Mucosa of rectum (tissue), 2 donors: ENCODE results near the gene SRGN.
"Not testable (repeated sequence)": the region's sequence is repeated elsewhere in the genome, so short reads cannot be mapped to it uniquely, and the experiment has no call there.

ENCODE experiments used
- H3K27ac ChIP-seq, 2 donors: one replicate each; pipeline ENCODE4 v1.7.0; 2013; ENCODE audit warnings: inconsistent platforms in 2 of 2, low read depth in 2 of 2, low read length in 2 of 2
- H3K27me3 ChIP-seq, 2 donors: one replicate each; pipeline ENCODE4 v1.7.0; 2013; ENCODE audit warnings: low read length in 2 of 2; ENCODE audit not compliant: control insufficient read depth in 2 of 2, insufficient read depth in 2 of 2
- H3K36me3 ChIP-seq, 2 donors: one replicate each; pipeline ENCODE4 v1.7.0; 2013; ENCODE audit warnings: low read length in 2 of 2; ENCODE audit not compliant: control insufficient read depth in 2 of 2, insufficient read depth in 2 of 2
- H3K4me1 ChIP-seq, 2 donors: one replicate each; pipeline ENCODE4 v1.7.0; 2013; ENCODE audit warnings: low read length in 2 of 2, mild to moderate bottlenecking in 1 of 2; ENCODE audit not compliant: control insufficient read depth in 2 of 2, insufficient read depth in 2 of 2
- H3K4me3 ChIP-seq, 2 donors: one replicate each; pipeline ENCODE4 v1.7.0; 2013; ENCODE audit warnings: low read length in 2 of 2
- H3K9ac ChIP-seq, 2 donors: one replicate each; pipeline ENCODE4 v1.7.0; 2013; ENCODE audit warnings: low read length in 2 of 2, low read depth in 1 of 2, mild to moderate bottlenecking in 1 of 2
- H3K9me3 ChIP-seq, 2 donors: one replicate each; pipeline ENCODE4 v1.7.0; 2013; ENCODE audit warnings: low read length in 2 of 2; ENCODE audit not compliant: control insufficient read depth in 2 of 2
- donor health status: healthy.
- donor health status: Normal muscosa, but diverticular disease.

Gene SRGN

GRCh38 chr10:69130251-69130650 lies 42.3 kb downstream of the SRGN start:
- Histone ChIP-seq H3K27me3 (no peaks in the 10 kb centered on the region), H3K36me3 (peaks cover 8 to 11% of the 10 kb centered on the region in 2 donors), H3K4me1 (peaks cover 4 to 7% of the 10 kb centered on the region in 2 donors), H3K9me3 (no peaks in the 10 kb centered on the region), H3K4me3 (no peak overlapping the region), H3K9ac (no peak overlapping the region), H3K27ac (no peak overlapping the region)

DNA sequence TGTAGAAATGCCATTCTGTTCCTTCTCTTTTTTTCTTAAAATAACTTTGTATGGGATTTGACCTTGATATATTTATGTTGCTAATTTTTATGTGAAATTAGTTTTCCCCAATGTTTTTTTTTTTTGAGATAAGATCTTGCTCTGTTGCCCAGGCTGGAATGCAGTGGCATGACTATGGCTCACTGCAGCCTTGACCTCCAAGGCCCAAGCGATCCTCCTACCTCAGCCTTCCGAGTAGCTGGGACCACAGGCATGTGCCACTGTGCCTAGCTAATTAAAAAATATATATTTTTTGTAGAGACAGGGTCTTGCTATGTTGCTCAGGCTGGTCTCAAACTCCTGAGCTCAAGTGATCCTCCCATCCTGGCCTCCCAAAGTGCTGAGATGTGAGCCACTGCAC lies 52.1 kb downstream of the SRGN start:
- Histone ChIP-seq H3K27ac (no peak overlapping the region), H3K4me1 (no peaks in the 10 kb centered on the region)

DNA sequence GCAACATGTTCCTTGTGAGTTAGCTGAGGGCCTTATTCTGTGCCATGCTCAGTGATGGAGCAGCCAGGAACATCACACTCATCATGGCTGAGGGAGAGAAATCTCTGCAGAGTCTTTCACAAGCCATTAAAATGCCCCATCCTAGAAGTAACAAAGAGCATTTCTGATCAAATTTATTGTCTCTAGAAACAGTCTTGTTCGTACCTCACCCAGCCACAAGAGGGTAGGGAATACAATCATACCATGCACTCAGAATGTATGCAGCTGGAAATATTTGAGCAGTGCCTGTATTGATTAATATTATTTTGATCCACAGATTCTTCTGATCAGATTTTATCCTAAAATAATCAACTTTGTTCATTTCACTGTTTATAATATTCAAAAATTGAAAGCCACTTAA lies 53.4 kb downstream of the SRGN start:
- Histone ChIP-seq H3K9me3 (no peaks in the 10 kb centered on the region), H3K27me3 (no peaks in the 10 kb centered on the region), H3K4me1 (no peaks in the 10 kb centered on the region), H3K9ac (no peak overlapping the region), H3K27ac (no peak overlapping the region), H3K4me3 (no peak overlapping the region), H3K36me3 (peaks cover 5% of the 10 kb centered on the region in 2 donors)

More for the DNA sequence above, 52.1 kb downstream of the SRGN start:
- Histone ChIP-seq H3K27me3 (no peaks in the 10 kb centered on the region), H3K9me3 (no peaks in the 10 kb centered on the region), H3K4me3 (no peak overlapping the region), H3K36me3 (peaks cover 5 to 7% of the 10 kb centered on the region in 2 donors), H3K9ac (no peak overlapping the region)

DNA sequence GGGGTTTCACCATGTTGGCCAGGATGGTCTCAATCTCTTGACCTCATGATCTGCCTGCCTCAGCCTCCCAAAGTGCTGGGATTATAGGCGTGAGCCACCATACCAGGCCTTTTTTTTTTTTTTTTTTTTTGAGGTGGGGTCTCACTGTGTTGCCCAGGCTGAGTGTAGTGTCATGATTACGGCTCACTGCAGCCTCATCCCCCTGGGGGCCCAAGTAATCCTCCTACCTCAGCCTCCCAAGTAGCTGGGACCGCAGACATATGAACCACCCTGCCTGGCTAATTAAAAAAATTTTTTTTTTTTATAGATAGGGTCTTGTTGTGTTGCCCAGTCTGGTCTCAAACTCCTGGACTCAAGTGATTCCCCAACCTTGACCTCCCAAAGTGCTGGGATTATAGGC lies 54.2 kb downstream of the SRGN start:
- not testable (repeated sequence) for H3K36me3 ChIP-seq, H3K27ac ChIP-seq, H3K27me3 ChIP-seq, H3K4me3 ChIP-seq, H3K9me3 ChIP-seq, H3K9ac ChIP-seq, H3K4me1 ChIP-seq

DNA sequence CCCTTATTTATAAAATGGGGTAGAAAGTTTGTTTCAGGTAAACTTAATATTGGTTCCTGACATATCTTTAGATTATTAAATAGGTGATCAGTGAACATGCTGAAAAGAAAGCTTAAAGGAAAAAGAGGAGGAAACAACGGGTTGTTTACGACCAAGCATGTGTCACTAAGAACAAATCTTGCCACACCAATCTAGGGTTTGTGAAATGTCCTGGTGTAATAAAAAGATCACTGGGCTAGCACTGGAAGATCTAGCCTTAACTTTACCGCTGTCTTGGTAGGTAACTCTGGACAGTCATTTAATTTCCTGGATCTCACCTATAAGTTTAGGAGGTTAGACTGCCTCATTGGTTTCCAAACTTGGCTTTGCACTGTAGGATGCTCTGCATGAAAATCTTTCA lies 55.1 kb downstream of the SRGN start:
- no peaks in the 10 kb centered on the region for H3K9me3 ChIP-seq
- no peak overlapping the region for H3K27ac ChIP-seq
- H3K27me3 ChIP-seq, result no peaks in the 10 kb centered on the region
- no peaks in the 10 kb centered on the region for H3K36me3 ChIP-seq
- H3K9ac ChIP-seq, result no peak overlapping the region
- H3K4me1 ChIP-seq, result no peaks in the 10 kb centered on the region
- no peak overlapping the region for H3K4me3 ChIP-seq

DNA sequence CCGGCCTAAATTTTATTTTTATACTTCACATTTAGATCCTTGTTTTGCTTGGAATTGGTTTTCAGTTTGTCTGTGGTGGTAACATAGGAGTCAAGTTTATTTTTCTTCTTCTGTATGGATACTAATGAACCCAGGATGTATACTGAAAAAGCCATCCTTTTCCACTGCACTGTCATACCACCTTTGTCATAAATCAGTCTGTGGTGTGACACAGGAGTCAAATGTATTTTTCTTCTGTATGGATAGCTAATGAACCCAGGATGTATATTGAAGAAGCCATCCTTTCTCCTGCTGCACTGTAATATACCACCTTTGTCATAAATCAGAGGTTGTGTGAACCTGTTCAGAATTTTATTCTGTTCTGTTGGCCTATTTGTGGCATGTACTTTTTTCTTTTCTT lies 57.4 kb downstream of the SRGN start:
- H3K4me1 ChIP-seq, result no peaks in the 10 kb centered on the region
- no peaks in the 10 kb centered on the region for H3K9me3 ChIP-seq
- no peaks in the 10 kb centered on the region for H3K36me3 ChIP-seq
- H3K9ac ChIP-seq, result no peak overlapping the region
- no peak overlapping the region for H3K4me3 ChIP-seq
- H3K27me3 ChIP-seq, result no peaks in the 10 kb centered on the region
- no peak overlapping the region for H3K27ac ChIP-seq

GRCh38 chr10:69145864-69146263 lies 58.0 kb downstream of the SRGN start:
- H3K36me3 ChIP-seq, result no peaks in the 10 kb centered on the region
- no peak overlapping the region for H3K27ac ChIP-seq
- no peak overlapping the region for H3K4me3 ChIP-seq
- H3K27me3 ChIP-seq, result no peaks in the 10 kb centered on the region
- no peak overlapping the region for H3K9ac ChIP-seq
- H3K9me3 ChIP-seq, result no peaks in the 10 kb centered on the region
- H3K4me1 ChIP-seq, result no peaks in the 10 kb centered on the region

GRCh38 chr10:69146759-69147158 lies 58.9 kb downstream of the SRGN start:
- no peaks in the 10 kb centered on the region for H3K36me3 ChIP-seq
- H3K9ac ChIP-seq, result no peak overlapping the region
- no peak overlapping the region for H3K4me3 ChIP-seq
- no peaks in the 10 kb centered on the region for H3K27me3 ChIP-seq
- H3K27ac ChIP-seq, result no peak overlapping the region
- no peaks in the 10 kb centered on the region for H3K4me1 ChIP-seq
- H3K9me3 ChIP-seq, result no peaks in the 10 kb centered on the region

DNA sequence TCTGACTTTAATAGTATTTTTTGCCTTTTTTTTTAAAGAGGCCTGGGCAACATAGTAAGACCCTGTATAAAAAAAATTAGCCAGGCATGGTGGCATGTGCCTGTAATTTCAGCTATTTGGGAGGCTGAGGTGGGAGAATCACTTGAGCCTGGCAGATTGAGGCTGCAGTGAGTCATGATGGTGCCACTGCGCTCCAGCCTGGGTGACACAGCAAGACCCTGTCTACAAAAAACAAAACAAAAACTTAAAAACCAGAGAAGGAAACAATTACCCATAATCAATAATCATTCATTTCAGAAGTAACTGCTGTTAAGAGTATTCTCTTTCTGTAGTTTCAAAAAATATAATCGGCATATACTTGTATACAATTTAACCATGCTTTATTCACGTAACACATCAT lies 64.1 kb downstream of the SRGN start:
- Histone ChIP-seq H3K27me3 (no peaks in the 10 kb centered on the region), H3K9ac (no peak overlapping the region), H3K27ac (no peak overlapping the region), H3K36me3 (no peaks in the 10 kb centered on the region), H3K9me3 (no peaks in the 10 kb centered on the region), H3K4me3 (no peak overlapping the region), H3K4me1 (no peaks in the 10 kb centered on the region)

DNA sequence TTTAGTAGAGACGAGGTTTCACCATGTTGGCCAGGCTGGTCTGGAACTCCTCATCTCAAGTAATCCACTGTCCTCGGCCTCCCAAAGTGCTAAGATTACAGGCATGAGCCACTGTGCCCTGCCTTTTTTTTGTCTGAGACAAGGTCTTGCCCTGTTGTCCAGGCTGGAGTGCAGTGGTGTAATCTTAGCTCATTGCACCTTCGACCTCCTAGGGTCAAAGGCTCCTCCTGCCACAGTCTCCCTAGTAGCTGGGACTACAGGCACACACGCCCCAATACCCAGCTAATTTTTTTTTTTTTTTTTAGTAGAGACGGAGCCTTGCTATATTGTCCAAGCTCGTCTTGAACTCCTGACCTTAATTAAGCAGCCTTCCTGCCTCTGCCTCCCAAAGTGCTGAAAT lies 65.3 kb downstream of the SRGN start:
- no peak overlapping the region for H3K27ac ChIP-seq
- H3K9ac ChIP-seq, result no peak overlapping the region
- no peaks in the 10 kb centered on the region for H3K4me1 ChIP-seq
- H3K4me3 ChIP-seq, result no peak overlapping the region
- H3K27me3 ChIP-seq, result no peaks in the 10 kb centered on the region
- H3K9me3 ChIP-seq, result no peaks in the 10 kb centered on the region
- peaks cover 8 to 9% of the 10 kb centered on the region in 2 donors for H3K36me3 ChIP-seq
